NCI-H446 (cell line): ENCODE data around the gene TBC1D32.
"Not testable (repeated sequence)": the region's sequence is repeated elsewhere in the genome, so short reads cannot be mapped to it uniquely, and the experiment has no call there.

ENCODE experiments used
- DNase-seq, 2 experiments: peaks; one replicate each; lab custom pipeline; 2025; lab: John Stamatoyannopoulos, UW

TBC1D32 gene

GRCh38 chr6:121334299-121335086 lies at the start of gene TBC1D32:
Gene TBC1D32, minus strand, starts transcription at chr6:121334480. Its CDS starts 50 bp downstream, at chr6:121334430.
- peak; percentile 60 to 89 for DNase-seq

- no peak for DNase-seq
Measured at GRCh38 chr6:121383478-121383877, 49.2 kb upstream of the TBC1D32 start.

- DNase-seq, result peak in 1 of 2 experiments; percentile 8
Measured at GRCh38 chr6:121382467-121383121, 48.3 kb upstream of the TBC1D32 start.

- no peak for DNase-seq
Measured at GRCh38 chr6:121376411-121376810, 42.1 kb upstream of the TBC1D32 start.

- DNase-seq, result not testable (repeated sequence)
Measured at GRCh38 chr6:121374219-121374618, 39.9 kb upstream of the TBC1D32 start.

- DNase-seq, result no peak
Measured at GRCh38 chr6:121365536-121366521, 31.5 kb upstream of the TBC1D32 start.

GRCh38 chr6:121356575-121356974 lies 22.3 kb upstream of the TBC1D32 start:
- no peak for DNase-seq

GRCh38 chr6:121354764-121355163 lies 20.5 kb upstream of the TBC1D32 start:
- DNase-seq, result no peak

GRCh38 chr6:121352941-121353340 lies 18.7 kb upstream of the TBC1D32 start:
- no peak for DNase-seq

- no peak for DNase-seq
Measured at GRCh38 chr6:121351916-121352315, 17.6 kb upstream of the TBC1D32 start.

- DNase-seq, result no peak
Measured at GRCh38 chr6:121349596-121349995, 15.3 kb upstream of the TBC1D32 start.

GRCh38 chr6:121347484-121347883 lies 13.2 kb upstream of the TBC1D32 start:
- no peak for DNase-seq

- no peak for DNase-seq
Measured at GRCh38 chr6:121344539-121344938, 10.3 kb upstream of the TBC1D32 start.

- no peak for DNase-seq
Measured at GRCh38 chr6:121339639-121340226, 5.5 kb upstream of the TBC1D32 start.

GRCh38 chr6:121338956-121339355 lies 4.7 kb upstream of the TBC1D32 start:
- no peak for DNase-seq

- DNase-seq, result no peak
Measured at GRCh38 chr6:121338366-121338765, 4.1 kb upstream of the TBC1D32 start.

- DNase-seq, result no peak
Measured at GRCh38 chr6:121335087-121336008, 1.1 kb upstream of the TBC1D32 start.

GRCh38 chr6:121333694-121334093 lies 586 bp downstream of the TBC1D32 start:
- not testable (repeated sequence) for DNase-seq

- DNase-seq, result no peak
Measured at GRCh38 chr6:121333196-121333595, 1.1 kb downstream of the TBC1D32 start.

- DNase-seq, result no peak
Measured at GRCh38 chr6:121330516-121330915, 3.8 kb downstream of the TBC1D32 start.

GRCh38 chr6:121321282-121321681 lies 13.0 kb downstream of the TBC1D32 start:
- DNase-seq, result no peak
